ENCODE results near the gene AK5. TPM values are rescaled to one million over a fixed set of nuclear protein-coding genes. Genes with fewer than 3 reads are reported as not detected.

The AK5 gene
- total and polyA plus RNA-seq, 2 of the 13 experiments (the other 11 are each of a cell fraction or from before 2014, with no cell fraction given), result not detected

DNA sequence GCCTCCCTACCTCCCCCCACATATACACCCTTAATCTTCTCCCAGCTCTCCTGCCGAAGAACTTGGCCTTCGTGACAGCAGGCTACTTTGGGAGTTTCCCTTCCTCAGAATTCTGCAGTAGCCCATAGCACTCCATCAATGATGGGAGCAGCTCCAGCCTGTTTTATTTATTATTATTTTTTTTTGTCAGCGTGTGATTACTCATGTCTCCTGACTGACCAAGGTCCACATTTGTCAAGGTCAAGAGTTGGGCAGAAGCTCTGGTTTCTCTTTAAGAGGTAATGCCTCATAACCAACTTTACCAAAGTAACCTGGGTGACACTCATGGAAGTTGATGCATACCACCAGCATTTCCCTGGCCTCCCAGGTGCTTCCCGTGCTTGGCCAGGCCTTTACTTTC lies 275.2 kb downstream of the AK5 start:
- Histone ChIP-seq H3K4me1 (ENCODE audit: insufficient read depth, low read length) (no peaks in the 10 kb centered on the region), H3K9me3 (ENCODE audit: low read length) (no peaks in the 10 kb centered on the region), H3K36me3 (replicated peaks in 1 of 2; ENCODE audit: control insufficient read depth in 1 of 2, insufficient read depth in 2 of 2, low read length in 2 of 2) (no peaks in the 10 kb centered on the region), H3K27ac (ENCODE audit: extremely low read length, insufficient read depth, low read length) (no peak overlapping the region), H4K20me1 (ENCODE audit: insufficient read depth, low read length) (no peaks in the 10 kb centered on the region; the same call in 1 of the 2 replicates), H3K27me3 (ENCODE audit: control insufficient read depth in 1 of 2, insufficient read depth in 2 of 2, low read length in 2 of 2) (no peaks in the 10 kb centered on the region), H3K4me3 (replicated peaks in 1 of 3; ENCODE audit: insufficient read depth in 1 of 3, low read depth in 2 of 3, low read length in 3 of 3) (no peak overlapping the region), H3K79me2 (ENCODE audit: insufficient read depth, low read length) (no peaks in the 10 kb centered on the region), H3K4me2 (ENCODE audit: low read depth, low read length) (no peak overlapping the region), H2AFZ (ENCODE audit: low read length) (no peak overlapping the region), H3K9ac (ENCODE audit: insufficient read depth, low read depth, low read length) (no peak overlapping the region)
- DNase-seq (ENCODE audit: low spot score) (no peak), FAIRE-seq (no peak), ATAC-seq (peak; percentile 11; the same call in 2 of the 3 replicates)
- ChIA-PET CTCF (ENCODE audit: low intra/inter-chr PET ratio, low total read pairs) (no interaction called here), POLR2A (no interaction called here)
- peak; percentile 83 for TF ChIP-seq RBM22 (optimal IDR thresholded peaks at IDR 0.05; ENCODE audit: low read length)
- peak; percentile 46; the same call in 1 of the 2 replicates for TF ChIP-seq POLR2G (IDR thresholded peaks at IDR 0.05; ENCODE audit: low read depth, low read length)
- TF ChIP-seq, protein P1, sequence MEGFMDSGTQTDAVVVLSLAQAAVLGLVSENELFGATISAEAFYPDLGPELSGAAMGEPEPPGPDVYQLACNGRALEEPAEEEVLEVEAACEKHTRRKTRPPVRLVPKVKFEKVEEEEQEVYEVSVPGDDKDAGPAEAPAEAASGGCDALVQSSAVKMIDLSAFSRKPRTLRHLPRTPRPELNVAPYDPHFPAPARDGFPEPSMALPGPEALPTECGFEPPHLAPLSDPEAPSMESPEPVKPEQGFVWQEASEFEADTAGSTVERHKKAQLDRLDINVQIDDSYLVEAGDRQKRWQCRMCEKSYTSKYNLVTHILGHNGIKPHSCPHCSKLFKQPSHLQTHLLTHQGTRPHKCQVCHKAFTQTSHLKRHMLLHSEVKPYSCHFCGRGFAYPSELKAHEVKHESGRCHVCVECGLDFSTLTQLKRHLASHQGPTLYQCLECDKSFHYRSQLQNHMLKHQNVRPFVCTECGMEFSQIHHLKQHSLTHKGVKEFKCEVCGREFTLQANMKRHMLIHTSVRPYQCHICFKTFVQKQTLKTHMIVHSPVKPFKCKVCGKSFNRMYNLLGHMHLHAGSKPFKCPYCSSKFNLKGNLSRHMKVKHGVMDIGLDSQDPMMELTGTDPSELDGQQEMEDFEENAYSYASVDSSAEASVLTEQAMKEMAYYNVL (CRISPR knock-in tag; IDR thresholded peaks at IDR 0.05; ENCODE audit: borderline replicate concordance), result no peak
- TF ChIP-seq, protein P2, sequence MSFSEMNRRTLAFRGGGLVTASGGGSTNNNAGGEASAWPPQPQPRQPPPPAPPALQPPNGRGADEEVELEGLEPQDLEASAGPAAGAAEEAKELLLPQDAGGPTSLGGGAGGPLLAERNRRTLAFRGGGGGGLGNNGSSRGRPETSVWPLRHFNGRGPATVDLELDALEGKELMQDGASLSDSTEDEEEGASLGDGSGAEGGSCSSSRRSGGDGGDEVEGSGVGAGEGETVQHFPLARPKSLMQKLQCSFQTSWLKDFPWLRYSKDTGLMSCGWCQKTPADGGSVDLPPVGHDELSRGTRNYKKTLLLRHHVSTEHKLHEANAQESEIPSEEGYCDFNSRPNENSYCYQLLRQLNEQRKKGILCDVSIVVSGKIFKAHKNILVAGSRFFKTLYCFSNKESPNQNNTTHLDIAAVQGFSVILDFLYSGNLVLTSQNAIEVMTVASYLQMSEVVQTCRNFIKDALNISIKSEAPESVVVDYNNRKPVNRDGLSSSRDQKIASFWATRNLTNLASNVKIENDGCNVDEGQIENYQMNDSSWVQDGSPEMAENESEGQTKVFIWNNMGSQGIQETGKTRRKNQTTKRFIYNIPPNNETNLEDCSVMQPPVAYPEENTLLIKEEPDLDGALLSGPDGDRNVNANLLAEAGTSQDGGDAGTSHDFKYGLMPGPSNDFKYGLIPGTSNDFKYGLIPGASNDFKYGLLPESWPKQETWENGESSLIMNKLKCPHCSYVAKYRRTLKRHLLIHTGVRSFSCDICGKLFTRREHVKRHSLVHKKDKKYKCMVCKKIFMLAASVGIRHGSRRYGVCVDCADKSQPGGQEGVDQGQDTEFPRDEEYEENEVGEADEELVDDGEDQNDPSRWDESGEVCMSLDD (CRISPR knock-in tag; IDR thresholded peaks at IDR 0.05; ENCODE audit: borderline replicate concordance), result no peak
- TF ChIP-seq, protein P3, sequence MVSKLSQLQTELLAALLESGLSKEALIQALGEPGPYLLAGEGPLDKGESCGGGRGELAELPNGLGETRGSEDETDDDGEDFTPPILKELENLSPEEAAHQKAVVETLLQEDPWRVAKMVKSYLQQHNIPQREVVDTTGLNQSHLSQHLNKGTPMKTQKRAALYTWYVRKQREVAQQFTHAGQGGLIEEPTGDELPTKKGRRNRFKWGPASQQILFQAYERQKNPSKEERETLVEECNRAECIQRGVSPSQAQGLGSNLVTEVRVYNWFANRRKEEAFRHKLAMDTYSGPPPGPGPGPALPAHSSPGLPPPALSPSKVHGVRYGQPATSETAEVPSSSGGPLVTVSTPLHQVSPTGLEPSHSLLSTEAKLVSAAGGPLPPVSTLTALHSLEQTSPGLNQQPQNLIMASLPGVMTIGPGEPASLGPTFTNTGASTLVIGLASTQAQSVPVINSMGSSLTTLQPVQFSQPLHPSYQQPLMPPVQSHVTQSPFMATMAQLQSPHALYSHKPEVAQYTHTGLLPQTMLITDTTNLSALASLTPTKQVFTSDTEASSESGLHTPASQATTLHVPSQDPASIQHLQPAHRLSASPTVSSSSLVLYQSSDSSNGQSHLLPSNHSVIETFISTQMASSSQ (IDR thresholded peaks at IDR 0.05; ENCODE audit: low read depth), result no peak
- TF ChIP-seq, protein P3 (CRISPR knock-in tag; IDR thresholded peaks at IDR 0.05; ENCODE audit: borderline replicate concordance), result no peak
- TF ChIP-seq, protein P4, sequence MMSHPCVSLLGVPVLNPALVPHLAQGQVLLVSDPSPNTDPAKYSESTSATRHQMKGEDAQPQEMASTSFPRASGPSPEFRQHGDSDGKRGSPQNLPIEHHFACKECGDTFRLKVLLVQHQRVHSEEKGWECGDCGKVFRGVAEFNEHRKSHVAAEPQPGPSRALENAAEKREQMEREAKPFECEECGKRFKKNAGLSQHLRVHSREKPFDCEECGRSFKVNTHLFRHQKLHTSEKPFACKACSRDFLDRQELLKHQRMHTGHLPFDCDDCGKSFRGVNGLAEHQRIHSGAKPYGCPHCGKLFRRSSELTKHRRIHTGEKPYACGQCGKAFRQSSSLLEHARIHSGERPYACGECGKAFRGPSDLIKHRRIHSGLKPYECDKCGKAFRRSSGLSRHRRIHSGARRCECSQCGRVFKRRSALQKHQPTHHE (CRISPR knock-in tag; IDR thresholded peaks at IDR 0.05; ENCODE audit: borderline replicate concordance), result no peak
- TF ChIP-seq, protein P5, sequence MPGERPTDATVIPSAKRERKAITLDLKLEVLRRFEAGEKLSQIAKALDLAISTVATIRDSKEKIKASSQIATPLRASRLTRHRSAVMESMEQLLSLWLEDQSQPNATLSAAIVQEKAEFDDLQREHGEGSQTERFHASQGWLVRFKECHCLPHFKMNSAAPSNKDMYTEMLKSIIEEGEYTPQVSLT (CRISPR knock-in tag; IDR thresholded peaks at IDR 0.05; ENCODE audit: borderline replicate concordance, low read depth), result no peak
- TF ChIP-seq POLR2AphosphoS2 (IDR thresholded peaks at IDR 0.05; ENCODE audit: low read depth, low read length), result 0 out of 2 replicates have a peak, but pooled peaks have one; percentile 19
- in situ Hi-C loops (cut with HindIII; ENCODE audit: extremely low pct_ligation_motif_present, low pct_unique_long_range_greater_than_20kb), result no loop called here
- 59% methylated on average over 4 of the region's 4 CpGs for WGBS (ENCODE audit: low lambda C conversion rate)
- intact Hi-C loops (cut with micrococcal nuclease; ENCODE audit: unreplicated experiment), result no loop called here
- BruUV-seq (replicated peaks), result no TSS peak
